NCI-H748 treated with DMSO at 0.1 percent for 48 hours (cell line): ENCODE data around the gene ST6GALNAC6.

Experiments
- DNase-seq: peaks from one replicate; lab custom pipeline; 2025; lab: John Stamatoyannopoulos, UW

Gene ST6GALNAC6

GRCh38 chr9:127934248-127934647, 34.8 kb upstream of the ST6GALNAC6 start:
- no peak for DNase-seq

GRCh38 chr9:127931092-127931881, 31.9 kb upstream of the ST6GALNAC6 start:
- DNase-seq, result peak; percentile 22

GRCh38 chr9:127930231-127931091, 31.1 kb upstream of the ST6GALNAC6 start, which contains the start of gene PIP5KL1:
PIP5KL1 (minus strand) TSS chr9:127930777; CDS start chr9:127930752, 25 bp downstream.
- DNase-seq, result peak; percentile 68

- DNase-seq, result no peak
Measured at GRCh38 chr9:127929625-127929979, 30.2 kb upstream of the ST6GALNAC6 start.

- no peak for DNase-seq
Measured at GRCh38 chr9:127928676-127929624, 29.5 kb upstream of the ST6GALNAC6 start.

- peak; percentile 49 for DNase-seq
Measured at GRCh38 chr9:127927988-127928675, 28.7 kb upstream of the ST6GALNAC6 start.

- DNase-seq, result peak; percentile 61
Measured at GRCh38 chr9:127927201-127927987, 28.0 kb upstream of the ST6GALNAC6 start.

- no peak for DNase-seq
Measured at GRCh38 chr9:127926906-127927200, 27.4 kb upstream of the ST6GALNAC6 start.

GRCh38 chr9:127925959-127926905, 26.8 kb upstream of the ST6GALNAC6 start:
- no peak for DNase-seq

- no peak for DNase-seq
Measured at GRCh38 chr9:127924736-127925444, 25.5 kb upstream of the ST6GALNAC6 start.

GRCh38 chr9:127923771-127924170, 24.4 kb upstream of the ST6GALNAC6 start:
- DNase-seq, result no peak

GRCh38 chr9:127923046-127923445, 23.6 kb upstream of the ST6GALNAC6 start:
- no peak for DNase-seq

- peak; percentile 10 for DNase-seq
Measured at GRCh38 chr9:127921557-127922120, 22.2 kb upstream of the ST6GALNAC6 start.

GRCh38 chr9:127920794-127921193, 21.4 kb upstream of the ST6GALNAC6 start:
- no peak for DNase-seq

GRCh38 chr9:127919253-127919815, 19.9 kb upstream of the ST6GALNAC6 start:
- DNase-seq, result no peak

- DNase-seq, result no peak
Measured at GRCh38 chr9:127918183-127919107, 19.0 kb upstream of the ST6GALNAC6 start.

- no peak for DNase-seq
Measured at GRCh38 chr9:127917603-127918002, 18.2 kb upstream of the ST6GALNAC6 start.
